Neural cell (in vitro differentiated cells): Measurements from ENCODE around the gene STRA6.

Source experiments
- EZH2 ChIP-seq: fragments of 200-600, 300-800 bp; shearing (Covaris generic), sonication (generic); IDR thresholded peaks from 2 replicates; pipeline ENCODE4 v1.6.1; 2014; ENCODE audit warnings: antibody characterized with exemption, low read length, borderline replicate concordance, mild to moderate bottlenecking; ENCODE audit not compliant: insufficient read depth, poor library complexity, severe bottlenecking
- TF ChIP-seq, protein P1 (sequence below): fragments of 450-650 bp; IDR thresholded peaks from 2 replicates; pipeline ENCODE4 v1.5.1; 2014; ENCODE audit warnings: antibody characterized with exemption, mild to moderate bottlenecking, moderate library complexity; ENCODE audit not compliant: poor library complexity, severe bottlenecking

DNA sequence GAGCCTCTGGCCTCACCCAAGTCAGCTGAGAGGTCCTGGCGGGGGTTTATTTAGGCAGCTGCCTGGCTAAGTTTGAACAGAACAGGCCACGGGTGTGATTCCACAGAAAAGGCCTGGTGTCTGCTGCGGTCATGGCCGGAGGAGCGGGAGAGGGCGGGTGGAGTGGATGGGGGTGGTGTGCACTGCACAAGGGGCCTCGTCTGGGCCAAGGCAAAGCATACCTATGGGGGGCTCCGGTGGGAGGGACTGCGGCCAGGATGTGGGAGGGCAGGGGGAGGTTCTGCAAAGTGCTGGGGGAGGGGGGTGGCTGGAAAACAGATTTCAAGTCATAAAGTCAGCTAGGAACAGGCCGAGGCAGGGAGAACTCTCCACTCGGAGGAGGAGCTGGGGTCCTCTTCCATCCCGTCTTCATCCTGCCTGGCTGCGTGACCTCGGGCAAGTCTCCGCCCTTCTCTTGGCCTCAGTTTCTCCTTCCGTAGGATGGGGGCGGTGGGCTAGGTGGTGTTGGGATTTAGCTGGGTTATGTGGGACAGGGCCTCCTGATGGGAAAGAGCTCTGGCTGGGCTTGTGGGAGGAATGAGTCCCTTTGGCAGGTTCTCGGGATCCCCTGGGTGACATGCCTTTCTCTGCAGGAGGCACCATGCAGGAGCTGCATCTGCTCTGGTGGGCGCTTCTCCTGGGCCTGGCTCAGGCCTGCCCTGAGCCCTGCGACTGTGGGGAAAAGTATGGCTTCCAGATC, 28.2 kb downstream of the STRA6 start:
- TF ChIP-seq, protein P1, sequence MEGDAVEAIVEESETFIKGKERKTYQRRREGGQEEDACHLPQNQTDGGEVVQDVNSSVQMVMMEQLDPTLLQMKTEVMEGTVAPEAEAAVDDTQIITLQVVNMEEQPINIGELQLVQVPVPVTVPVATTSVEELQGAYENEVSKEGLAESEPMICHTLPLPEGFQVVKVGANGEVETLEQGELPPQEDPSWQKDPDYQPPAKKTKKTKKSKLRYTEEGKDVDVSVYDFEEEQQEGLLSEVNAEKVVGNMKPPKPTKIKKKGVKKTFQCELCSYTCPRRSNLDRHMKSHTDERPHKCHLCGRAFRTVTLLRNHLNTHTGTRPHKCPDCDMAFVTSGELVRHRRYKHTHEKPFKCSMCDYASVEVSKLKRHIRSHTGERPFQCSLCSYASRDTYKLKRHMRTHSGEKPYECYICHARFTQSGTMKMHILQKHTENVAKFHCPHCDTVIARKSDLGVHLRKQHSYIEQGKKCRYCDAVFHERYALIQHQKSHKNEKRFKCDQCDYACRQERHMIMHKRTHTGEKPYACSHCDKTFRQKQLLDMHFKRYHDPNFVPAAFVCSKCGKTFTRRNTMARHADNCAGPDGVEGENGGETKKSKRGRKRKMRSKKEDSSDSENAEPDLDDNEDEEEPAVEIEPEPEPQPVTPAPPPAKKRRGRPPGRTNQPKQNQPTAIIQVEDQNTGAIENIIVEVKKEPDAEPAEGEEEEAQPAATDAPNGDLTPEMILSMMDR = no peak
- no peak for TF ChIP-seq EZH2
